ENCODE data around the gene SH3RF1. TPM values are rescaled to one million over a fixed set of nuclear protein-coding genes. Genes with fewer than 3 reads are reported as not detected.
A peak's percentile ranks its signal among the peaks of the same experiment; 100 is the strongest.

The SH3RF1 gene
- total and polyA plus RNA-seq, 10 of the 15 experiments (the other 5 are each of a cell fraction or from before 2014, with no cell fraction given) = 4.5 to 22.5 (median 10.4) TPM

DNA sequence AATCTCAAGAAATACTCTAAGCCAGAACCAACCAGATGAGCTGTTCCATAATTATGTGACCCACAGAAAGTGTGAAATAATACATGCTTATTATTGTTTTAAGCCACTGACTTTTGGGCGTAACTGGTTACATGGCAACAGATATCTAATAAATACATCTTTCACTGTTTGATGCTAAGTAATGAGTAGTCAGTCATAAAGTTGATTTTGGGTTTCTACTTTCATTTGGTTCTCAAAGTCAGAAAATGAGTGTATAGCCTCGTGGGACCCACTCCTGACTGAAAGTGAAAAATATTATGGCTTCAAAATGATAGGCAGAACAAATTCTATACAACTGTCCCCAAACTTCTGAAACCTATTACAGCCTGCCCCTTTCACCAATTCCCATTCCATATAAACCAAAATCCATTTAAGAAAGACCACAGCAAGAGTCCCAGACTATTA, 172.7 kb downstream of the SH3RF1 start (continued):
- TF ChIP-seq, protein P1, sequence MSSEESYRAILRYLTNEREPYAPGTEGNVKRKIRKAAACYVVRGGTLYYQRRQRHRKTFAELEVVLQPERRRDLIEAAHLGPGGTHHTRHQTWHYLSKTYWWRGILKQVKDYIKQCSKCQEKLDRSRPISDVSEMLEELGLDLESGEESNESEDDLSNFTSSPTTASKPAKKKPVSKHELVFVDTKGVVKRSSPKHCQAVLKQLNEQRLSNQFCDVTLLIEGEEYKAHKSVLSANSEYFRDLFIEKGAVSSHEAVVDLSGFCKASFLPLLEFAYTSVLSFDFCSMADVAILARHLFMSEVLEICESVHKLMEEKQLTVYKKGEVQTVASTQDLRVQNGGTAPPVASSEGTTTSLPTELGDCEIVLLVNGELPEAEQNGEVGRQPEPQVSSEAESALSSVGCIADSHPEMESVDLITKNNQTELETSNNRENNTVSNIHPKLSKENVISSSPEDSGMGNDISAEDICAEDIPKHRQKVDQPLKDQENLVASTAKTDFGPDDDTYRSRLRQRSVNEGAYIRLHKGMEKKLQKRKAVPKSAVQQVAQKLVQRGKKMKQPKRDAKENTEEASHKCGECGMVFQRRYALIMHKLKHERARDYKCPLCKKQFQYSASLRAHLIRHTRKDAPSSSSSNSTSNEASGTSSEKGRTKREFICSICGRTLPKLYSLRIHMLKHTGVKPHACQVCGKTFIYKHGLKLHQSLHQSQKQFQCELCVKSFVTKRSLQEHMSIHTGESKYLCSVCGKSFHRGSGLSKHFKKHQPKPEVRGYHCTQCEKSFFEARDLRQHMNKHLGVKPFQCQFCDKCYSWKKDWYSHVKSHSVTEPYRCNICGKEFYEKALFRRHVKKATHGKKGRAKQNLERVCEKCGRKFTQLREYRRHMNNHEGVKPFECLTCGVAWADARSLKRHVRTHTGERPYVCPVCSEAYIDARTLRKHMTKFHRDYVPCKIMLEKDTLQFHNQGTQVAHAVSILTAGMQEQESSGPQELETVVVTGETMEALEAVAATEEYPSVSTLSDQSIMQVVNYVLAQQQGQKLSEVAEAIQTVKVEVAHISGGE (CRISPR knock-in tag; IDR thresholded peaks at IDR 0.05) = no peak
- TF ChIP-seq, protein P2, sequence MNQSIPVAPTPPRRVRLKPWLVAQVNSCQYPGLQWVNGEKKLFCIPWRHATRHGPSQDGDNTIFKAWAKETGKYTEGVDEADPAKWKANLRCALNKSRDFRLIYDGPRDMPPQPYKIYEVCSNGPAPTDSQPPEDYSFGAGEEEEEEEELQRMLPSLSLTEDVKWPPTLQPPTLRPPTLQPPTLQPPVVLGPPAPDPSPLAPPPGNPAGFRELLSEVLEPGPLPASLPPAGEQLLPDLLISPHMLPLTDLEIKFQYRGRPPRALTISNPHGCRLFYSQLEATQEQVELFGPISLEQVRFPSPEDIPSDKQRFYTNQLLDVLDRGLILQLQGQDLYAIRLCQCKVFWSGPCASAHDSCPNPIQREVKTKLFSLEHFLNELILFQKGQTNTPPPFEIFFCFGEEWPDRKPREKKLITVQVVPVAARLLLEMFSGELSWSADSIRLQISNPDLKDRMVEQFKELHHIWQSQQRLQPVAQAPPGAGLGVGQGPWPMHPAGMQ (IDR thresholded peaks at IDR 0.05; ENCODE audit: borderline replicate concordance) = no peak
- TF ChIP-seq EED (IDR thresholded peaks at IDR 0.05; ENCODE audit: low read depth) (no peak), FOS (IDR thresholded peaks at IDR 0.05; ENCODE audit: borderline replicate concordance, extremely low read depth, insufficient read length) (no peak), NBN (IDR thresholded peaks at IDR 0.05) (no peak), KDM1A (IDR thresholded peaks at IDR 0.05; ENCODE audit: borderline replicate concordance) (no peak), SREBF2 (IDR thresholded peaks at IDR 0.05; ENCODE audit: low read length) (no peak), CREM (IDR thresholded peaks at IDR 0.05; ENCODE audit: low read depth) (peak; percentile 63; the same call in 1 of the 2 replicates), JUND (IDR thresholded peaks at IDR 0.05; ENCODE audit: low read depth, low read length) (peak; percentile 74), FOXM1 (IDR thresholded peaks at IDR 0.05; ENCODE audit: low read depth, low read length) (peak; percentile 78; the same call in 1 of the 2 replicates), SMARCA5 (IDR thresholded peaks at IDR 0.05) (no peak), MTA3 (IDR thresholded peaks at IDR 0.05; ENCODE audit: borderline replicate concordance, low read length) (peak; percentile 73; the same call in 1 of the 2 replicates)
- TF ChIP-seq, protein P3, sequence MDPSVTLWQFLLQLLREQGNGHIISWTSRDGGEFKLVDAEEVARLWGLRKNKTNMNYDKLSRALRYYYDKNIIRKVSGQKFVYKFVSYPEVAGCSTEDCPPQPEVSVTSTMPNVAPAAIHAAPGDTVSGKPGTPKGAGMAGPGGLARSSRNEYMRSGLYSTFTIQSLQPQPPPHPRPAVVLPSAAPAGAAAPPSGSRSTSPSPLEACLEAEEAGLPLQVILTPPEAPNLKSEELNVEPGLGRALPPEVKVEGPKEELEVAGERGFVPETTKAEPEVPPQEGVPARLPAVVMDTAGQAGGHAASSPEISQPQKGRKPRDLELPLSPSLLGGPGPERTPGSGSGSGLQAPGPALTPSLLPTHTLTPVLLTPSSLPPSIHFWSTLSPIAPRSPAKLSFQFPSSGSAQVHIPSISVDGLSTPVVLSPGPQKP (IDR thresholded peaks at IDR 0.05; ENCODE audit: low read depth, low read length) = no peak
- TF ChIP-seq, protein P4, sequence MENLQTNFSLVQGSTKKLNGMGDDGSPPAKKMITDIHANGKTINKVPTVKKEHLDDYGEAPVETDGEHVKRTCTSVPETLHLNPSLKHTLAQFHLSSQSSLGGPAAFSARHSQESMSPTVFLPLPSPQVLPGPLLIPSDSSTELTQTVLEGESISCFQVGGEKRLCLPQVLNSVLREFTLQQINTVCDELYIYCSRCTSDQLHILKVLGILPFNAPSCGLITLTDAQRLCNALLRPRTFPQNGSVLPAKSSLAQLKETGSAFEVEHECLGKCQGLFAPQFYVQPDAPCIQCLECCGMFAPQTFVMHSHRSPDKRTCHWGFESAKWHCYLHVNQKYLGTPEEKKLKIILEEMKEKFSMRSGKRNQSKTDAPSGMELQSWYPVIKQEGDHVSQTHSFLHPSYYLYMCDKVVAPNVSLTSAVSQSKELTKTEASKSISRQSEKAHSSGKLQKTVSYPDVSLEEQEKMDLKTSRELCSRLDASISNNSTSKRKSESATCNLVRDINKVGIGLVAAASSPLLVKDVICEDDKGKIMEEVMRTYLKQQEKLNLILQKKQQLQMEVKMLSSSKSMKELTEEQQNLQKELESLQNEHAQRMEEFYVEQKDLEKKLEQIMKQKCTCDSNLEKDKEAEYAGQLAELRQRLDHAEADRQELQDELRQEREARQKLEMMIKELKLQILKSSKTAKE (IDR thresholded peaks at IDR 0.05; ENCODE audit: low read depth, poor library complexity, severe bottlenecking) = peak; percentile 34
- TF ChIP-seq, protein P5, sequence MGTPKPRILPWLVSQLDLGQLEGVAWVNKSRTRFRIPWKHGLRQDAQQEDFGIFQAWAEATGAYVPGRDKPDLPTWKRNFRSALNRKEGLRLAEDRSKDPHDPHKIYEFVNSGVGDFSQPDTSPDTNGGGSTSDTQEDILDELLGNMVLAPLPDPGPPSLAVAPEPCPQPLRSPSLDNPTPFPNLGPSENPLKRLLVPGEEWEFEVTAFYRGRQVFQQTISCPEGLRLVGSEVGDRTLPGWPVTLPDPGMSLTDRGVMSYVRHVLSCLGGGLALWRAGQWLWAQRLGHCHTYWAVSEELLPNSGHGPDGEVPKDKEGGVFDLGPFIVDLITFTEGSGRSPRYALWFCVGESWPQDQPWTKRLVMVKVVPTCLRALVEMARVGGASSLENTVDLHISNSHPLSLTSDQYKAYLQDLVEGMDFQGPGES (IDR thresholded peaks at IDR 0.05) = no peak

Data from GM12878 (cell line).